ENCODE results near the gene TMEM51.
"Not testable (repeated sequence)": the region's sequence is repeated elsewhere in the genome, so short reads cannot be mapped to it uniquely, and the experiment has no call there.

The TMEM51 gene

DNA sequence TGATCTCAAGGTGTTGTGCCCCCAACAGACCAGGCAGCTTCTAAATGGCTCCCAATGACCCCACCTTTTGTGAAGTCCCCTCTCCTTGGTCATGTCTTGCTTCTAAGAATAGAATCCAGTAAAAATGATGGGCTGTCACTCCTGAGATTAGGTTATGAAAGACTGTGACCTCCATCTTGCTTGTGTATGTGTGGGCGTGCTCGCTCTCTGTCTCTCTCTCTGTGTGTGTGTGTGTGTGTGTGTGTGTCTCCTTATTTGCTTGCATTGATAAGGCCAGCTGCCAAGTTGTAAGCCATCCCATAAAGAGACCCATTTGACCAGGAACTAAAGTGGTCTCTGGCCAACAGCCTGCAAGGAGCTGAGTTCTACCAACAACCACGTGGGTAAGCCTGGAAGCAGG, 22.9 kb upstream of the TMEM51 start:
- no peak overlapping the region for H3K27ac ChIP-seq
- POLR2A ChIA-PET (ENCODE audit: low non-redundant PET) = no interaction called here
- CTCF ChIA-PET = interaction anchor here (1.1 kb wide), 1 partner anchor 28 kb away, joined by 3 read pairs; no protein-coding TSS in a partner anchor
- TF ChIP-seq, protein P1, sequence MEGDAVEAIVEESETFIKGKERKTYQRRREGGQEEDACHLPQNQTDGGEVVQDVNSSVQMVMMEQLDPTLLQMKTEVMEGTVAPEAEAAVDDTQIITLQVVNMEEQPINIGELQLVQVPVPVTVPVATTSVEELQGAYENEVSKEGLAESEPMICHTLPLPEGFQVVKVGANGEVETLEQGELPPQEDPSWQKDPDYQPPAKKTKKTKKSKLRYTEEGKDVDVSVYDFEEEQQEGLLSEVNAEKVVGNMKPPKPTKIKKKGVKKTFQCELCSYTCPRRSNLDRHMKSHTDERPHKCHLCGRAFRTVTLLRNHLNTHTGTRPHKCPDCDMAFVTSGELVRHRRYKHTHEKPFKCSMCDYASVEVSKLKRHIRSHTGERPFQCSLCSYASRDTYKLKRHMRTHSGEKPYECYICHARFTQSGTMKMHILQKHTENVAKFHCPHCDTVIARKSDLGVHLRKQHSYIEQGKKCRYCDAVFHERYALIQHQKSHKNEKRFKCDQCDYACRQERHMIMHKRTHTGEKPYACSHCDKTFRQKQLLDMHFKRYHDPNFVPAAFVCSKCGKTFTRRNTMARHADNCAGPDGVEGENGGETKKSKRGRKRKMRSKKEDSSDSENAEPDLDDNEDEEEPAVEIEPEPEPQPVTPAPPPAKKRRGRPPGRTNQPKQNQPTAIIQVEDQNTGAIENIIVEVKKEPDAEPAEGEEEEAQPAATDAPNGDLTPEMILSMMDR (conservative IDR thresholded peaks at IDR 0.05; ENCODE audit: low read depth) = no peak
- DNase-seq (ENCODE audit: low spot score) = no peak

DNA sequence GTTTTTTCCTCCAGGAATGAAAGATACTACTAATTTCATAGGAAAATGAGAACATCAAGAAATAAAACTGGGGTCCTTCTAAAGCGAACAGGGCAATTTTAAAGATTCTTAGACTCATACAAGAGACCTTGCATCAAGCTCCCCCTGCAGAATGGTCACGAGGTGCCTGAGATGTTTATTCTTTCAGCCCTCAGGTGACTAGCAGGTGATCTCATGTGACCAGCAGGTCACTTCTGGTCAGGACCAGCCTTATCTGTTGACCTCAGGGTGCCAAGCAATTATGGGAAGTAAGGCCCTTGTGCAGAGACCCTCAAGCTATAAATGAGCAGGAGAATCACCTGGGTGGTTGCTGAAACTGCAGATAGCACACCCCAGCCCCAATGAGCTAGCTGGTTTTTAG, 20.6 kb upstream of the TMEM51 start:
- ChIA-PET POLR2A (ENCODE audit: low non-redundant PET) (no interaction called here), CTCF (no interaction called here)

DNA sequence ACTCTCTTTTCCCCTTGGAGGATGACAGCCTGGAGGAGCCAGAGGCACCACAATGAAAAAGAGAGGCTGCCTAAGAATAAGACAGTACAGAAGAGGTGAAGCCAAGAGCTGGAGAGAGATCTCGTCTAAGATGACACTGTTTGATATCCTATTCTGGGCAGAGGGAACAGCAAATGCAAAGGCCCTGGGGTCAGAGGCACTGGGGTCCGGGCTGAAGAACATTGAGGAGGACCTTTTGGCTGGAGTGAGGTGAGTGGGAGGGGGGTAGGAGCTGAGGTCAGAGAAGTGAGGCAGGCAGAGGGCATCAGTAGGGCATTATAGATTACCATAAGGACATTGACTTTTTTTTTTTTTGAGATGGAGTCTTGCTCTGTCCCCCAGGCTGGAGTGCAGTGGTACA, 19.3 kb upstream of the TMEM51 start:
- TF ChIP-seq, protein P1 (conservative IDR thresholded peaks at IDR 0.05; ENCODE audit: low read depth) = no peak
- H3K27ac ChIP-seq = no peak overlapping the region
- POLR2A ChIA-PET (ENCODE audit: low non-redundant PET) = no interaction called here
- CTCF ChIA-PET = no interaction called here
- DNase-seq (ENCODE audit: low spot score) = no peak

More for the DNA sequence above, 20.6 kb upstream of the TMEM51 start:
- DNase-seq (ENCODE audit: low spot score) = no peak
- H3K27ac ChIP-seq = no peak overlapping the region
- TF ChIP-seq, protein P1 (conservative IDR thresholded peaks at IDR 0.05; ENCODE audit: low read depth) = no peak

DNA sequence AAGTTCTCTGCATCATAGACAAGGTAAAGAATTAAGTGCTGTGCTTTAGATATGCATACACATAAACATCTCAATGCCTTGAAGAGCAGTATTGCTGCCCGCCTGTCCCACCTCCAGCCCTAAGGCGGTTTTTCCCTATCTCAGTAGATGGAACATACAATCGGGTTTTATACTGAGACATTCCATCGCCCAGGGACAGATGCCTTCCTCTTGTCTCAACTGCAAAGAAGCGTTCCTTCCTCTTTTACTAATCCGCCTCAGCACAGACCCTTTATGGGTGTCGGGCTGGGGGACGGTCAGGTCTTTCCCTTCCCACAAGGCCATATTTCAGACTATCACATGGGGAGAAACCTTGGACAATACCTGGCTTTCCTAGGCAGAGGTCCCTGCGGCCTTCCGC, 17.9 kb upstream of the TMEM51 start:
- POLR2A ChIA-PET (ENCODE audit: low non-redundant PET); DNase-seq (ENCODE audit: low spot score); H3K27ac ChIP-seq; CTCF ChIA-PET: not testable (repeated sequence)

DNA sequence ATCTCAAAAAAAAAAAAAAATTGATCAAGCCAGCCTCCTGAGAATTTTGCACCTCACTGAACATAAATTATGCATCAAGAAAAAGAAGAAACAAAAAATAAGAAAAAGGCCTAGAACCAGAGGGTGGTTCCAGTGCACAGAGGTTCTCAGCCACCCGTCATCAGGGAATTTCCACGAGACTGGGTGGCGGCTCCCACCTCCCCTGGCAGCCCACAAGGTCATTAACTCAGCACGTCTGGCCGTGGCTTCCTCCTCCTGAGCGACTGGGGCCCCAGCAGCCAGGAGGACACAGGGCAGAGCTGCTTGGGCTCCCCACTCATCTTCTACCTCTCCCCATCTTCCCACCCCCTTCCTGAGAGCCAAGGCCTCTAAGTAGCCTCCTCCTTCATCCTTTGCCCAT, 15.7 kb upstream of the TMEM51 start:
- POLR2A ChIA-PET (ENCODE audit: low non-redundant PET) = no interaction called here
- CTCF ChIA-PET = no interaction called here

DNA sequence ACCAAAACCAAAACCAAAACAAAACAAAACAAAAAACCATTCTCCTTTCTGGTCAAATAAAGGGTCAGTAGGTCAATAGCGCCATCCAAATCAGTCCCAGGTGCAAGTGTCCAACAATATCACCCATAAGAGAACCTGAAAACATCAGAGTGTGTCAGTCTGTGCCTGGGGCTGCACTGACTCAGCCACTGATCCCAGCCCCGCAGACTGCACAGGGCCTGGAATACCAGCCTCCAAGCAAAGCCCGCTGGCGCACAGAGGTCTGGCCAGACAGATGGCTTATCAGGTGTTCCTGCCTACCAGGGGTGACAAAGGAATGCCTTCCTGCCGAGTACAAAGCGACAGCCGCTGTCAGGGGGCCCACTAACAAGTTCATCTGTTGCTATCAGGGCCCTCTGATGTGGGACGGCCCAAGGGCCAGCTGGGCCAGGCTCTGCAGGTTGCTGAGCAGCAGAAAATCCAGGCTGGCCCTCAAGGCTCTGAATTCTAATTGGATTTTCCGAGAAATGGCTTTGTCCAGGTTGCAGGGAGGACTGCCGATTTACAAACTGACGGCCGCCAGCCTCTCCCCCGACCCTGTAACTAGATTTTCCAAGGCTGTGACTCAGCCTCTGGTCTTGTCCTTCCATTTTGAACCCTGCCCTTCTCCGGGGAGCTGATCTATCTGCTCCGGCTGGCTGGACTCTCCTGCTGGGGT, 13.7 kb upstream of the TMEM51 start:
- H3K27ac ChIP-seq = no peak overlapping the region
- CTCF ChIA-PET = interaction anchor here (0.6 to 1.2 kb wide), 3 partner anchors 11 to 320 kb away, joined by 4 read pairs; no protein-coding TSS in a partner anchor
- TF ChIP-seq, protein P1 (conservative IDR thresholded peaks at IDR 0.05; ENCODE audit: low read depth) = no peak
- DNase-seq (ENCODE audit: low spot score) = peak; percentile 34
- POLR2A ChIA-PET (ENCODE audit: low non-redundant PET) = no interaction called here

More for the DNA sequence above, 15.7 kb upstream of the TMEM51 start:
- TF ChIP-seq, protein P1 (conservative IDR thresholded peaks at IDR 0.05; ENCODE audit: low read depth) = no peak
- no peak for DNase-seq (ENCODE audit: low spot score)
- H3K27ac ChIP-seq = no peak overlapping the region

DNA sequence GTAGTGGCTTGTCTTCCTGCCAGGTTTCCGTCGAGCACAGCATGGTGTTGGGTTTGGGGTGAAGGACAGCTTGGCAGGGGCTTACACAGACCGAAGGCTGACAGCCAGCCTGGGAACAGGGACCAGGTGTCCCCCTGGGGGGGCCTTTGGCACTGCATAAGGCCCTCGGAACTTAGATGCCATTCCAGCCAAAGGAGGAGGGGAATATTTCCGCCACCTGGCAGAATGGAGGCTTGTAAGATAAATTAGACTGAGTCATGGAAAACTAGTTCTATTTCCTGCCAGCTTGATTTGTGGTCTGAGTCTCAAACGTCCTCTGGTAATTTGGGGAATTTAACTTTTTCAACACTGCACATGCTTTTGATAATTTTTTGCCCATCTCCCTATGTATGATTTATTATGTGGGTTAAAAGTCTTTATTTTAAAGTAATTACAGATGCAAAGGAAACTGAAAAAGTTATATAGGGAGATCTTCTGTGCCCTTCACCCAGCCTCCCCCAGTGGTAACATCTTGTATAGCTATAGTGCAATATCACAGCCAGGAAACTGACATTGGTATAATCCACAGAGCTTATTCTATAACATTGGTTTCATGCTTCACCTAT, 11.5 kb upstream of the TMEM51 start:
- ChIA-PET CTCF (interaction anchor here (0.5 kb wide), 1 partner anchor 820 kb away, joined by 4 read pairs; no protein-coding TSS in a partner anchor), POLR2A (ENCODE audit: low non-redundant PET) (interaction anchor here (0.7 kb wide), 1 partner anchor 174 kb away, joined by 4 read pairs; no protein-coding TSS in a partner anchor)
- TF ChIP-seq, protein P1 (conservative IDR thresholded peaks at IDR 0.05; ENCODE audit: low read depth) = no peak
- peak overlapping the region; percentile 32; the same call in 1 of the 2 replicates for H3K27ac ChIP-seq
- peak; percentile 28 for DNase-seq (ENCODE audit: low spot score)

Data from RWPE1 (cell line).